Measurements from ENCODE around the gene ECE1. TPM values are rescaled to one million over a fixed set of nuclear protein-coding genes. Genes with fewer than 3 reads are reported as not detected.

The ECE1 gene
- total and polyA plus RNA-seq, 2 of the 13 experiments (the other 11 are each of a cell fraction or from before 2014, with no cell fraction given): 13.5 to 21.2 TPM

DNA sequence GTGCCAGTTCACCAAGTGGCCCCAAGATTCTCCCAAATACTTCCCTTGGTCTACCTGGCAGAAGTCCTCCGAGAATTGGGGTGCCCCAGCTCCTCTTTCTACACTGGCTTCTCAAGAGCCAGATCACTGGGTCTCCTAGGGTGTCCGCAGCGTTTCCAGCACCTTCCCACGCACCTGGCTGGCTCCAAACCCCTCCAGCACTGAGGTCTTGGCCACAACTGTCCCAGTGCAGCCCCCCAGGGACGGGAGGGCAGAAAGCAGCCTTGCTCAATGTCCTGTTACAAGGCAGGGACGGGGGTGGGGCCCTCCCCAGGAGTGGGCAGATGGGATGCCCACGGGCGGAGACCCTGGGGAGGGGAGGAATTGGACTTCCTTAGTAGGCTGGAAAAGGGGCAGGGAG, 1.1 kb downstream of the ECE1 start:
- in situ Hi-C loops (cut with HindIII; ENCODE audit: extremely low pct_ligation_motif_present, low pct_unique_long_range_greater_than_20kb): no loop called here
- POLR2A ChIA-PET: interaction anchor here (1.4 kb wide), 1 partner anchor 19 kb away, joined by 4 read pairs; no protein-coding TSS in a partner anchor
- no peaks in the 10 kb centered on the region for H4K20me1 ChIP-seq (ENCODE audit: insufficient read depth, low read length)
- TF ChIP-seq ZNF850 (CRISPR knock-in tag; conservative IDR thresholded peaks at IDR 0.05) (no peak), CEBPB (IDR thresholded peaks at IDR 0.05; ENCODE audit: borderline replicate concordance, low read depth, low read length) (no peak), ATF7 (IDR thresholded peaks at IDR 0.05) (no peak), ATF7 (CRISPR knock-in tag; IDR thresholded peaks at IDR 0.05) (no peak), KLF16 (CRISPR knock-in tag; IDR thresholded peaks at IDR 0.05) (no peak), ZMYM2 (CRISPR knock-in tag; IDR thresholded peaks at IDR 0.05) (no peak)
- TF ChIP-seq, protein P1, sequence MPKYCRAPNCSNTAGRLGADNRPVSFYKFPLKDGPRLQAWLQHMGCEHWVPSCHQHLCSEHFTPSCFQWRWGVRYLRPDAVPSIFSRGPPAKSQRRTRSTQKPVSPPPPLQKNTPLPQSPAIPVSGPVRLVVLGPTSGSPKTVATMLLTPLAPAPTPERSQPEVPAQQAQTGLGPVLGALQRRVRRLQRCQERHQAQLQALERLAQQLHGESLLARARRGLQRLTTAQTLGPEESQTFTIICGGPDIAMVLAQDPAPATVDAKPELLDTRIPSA (CRISPR knock-in tag; IDR thresholded peaks at IDR 0.05; ENCODE audit: borderline replicate concordance): no peak
- TF ChIP-seq, protein P2, sequence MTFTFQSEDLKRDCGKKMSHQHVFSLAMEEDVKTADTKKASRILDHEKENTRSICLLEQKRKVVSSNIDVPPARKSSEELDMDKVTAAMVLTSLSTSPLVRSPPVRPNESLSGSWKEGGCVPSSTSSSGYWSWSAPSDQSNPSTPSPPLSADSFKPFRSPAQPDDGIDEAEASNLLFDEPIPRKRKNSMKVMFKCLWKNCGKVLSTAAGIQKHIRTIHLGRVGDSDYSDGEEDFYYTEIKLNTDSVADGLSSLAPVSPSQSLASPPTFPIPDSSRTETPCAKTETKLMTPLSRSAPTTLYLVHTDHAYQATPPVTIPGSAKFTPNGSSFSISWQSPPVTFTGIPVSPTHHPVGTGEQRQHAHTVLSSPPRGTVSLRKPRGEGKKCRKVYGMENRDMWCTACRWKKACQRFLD (CRISPR knock-in tag; IDR thresholded peaks at IDR 0.05; ENCODE audit: borderline replicate concordance): no peak
- no peaks in the 10 kb centered on the region for H3K9me3 ChIP-seq (ENCODE audit: low read length)
- no peaks in the 10 kb centered on the region for H3K79me2 ChIP-seq (ENCODE audit: insufficient read depth, low read length)
- CTCF ChIA-PET (ENCODE audit: low intra/inter-chr PET ratio, low total read pairs): no interaction called here
- H3K27me3 ChIP-seq (ENCODE audit: control insufficient read depth in 1 of 2, insufficient read depth in 2 of 2, low read length in 2 of 2): no peaks in the 10 kb centered on the region
- H2AFZ ChIP-seq (ENCODE audit: low read length): no peak overlapping the region
- ATAC-seq (no peak), FAIRE-seq (no peak), DNase-seq (ENCODE audit: low spot score) (no peak)
- peak overlapping the region in 1 of 3 experiments; percentile 65; a peak in 1 of 6 replicates for H3K4me3 ChIP-seq (replicated peaks in 1 of 3; ENCODE audit: insufficient read depth in 1 of 3, low read depth in 2 of 3, low read length in 3 of 3)
- no peak overlapping the region for H3K9ac ChIP-seq (ENCODE audit: insufficient read depth, low read depth, low read length)
- no TSS peak for BruUV-seq (replicated peaks)
- H3K4me1 ChIP-seq (ENCODE audit: insufficient read depth, low read length): peaks cover 36% of the 10 kb centered on the region
- intact Hi-C loops (cut with micrococcal nuclease; ENCODE audit: unreplicated experiment): no loop called here
- 95% methylated on average over 7 of the region's 8 CpGs for WGBS (ENCODE audit: low lambda C conversion rate)
- no peak overlapping the region for H3K27ac ChIP-seq (ENCODE audit: extremely low read length, insufficient read depth, low read length)
- H3K36me3 ChIP-seq (replicated peaks in 1 of 2; ENCODE audit: control insufficient read depth in 1 of 2, insufficient read depth in 2 of 2, low read length in 2 of 2): no peaks in the 10 kb centered on the region
- H3K4me2 ChIP-seq (ENCODE audit: low read depth, low read length): peak overlapping the region; percentile 61; the same call in 1 of the 2 replicates

Data from HepG2 (cell line).